Activated naive CD4-positive, alpha-beta T cell treated with anti-CD3 and anti-CD28 coated beads, Interleukin-2, amount 50 U/mL, for 72 hours (primary cell): ENCODE data around the gene LTBP3. TPM values are rescaled to one million over a fixed set of nuclear protein-coding genes. Genes with fewer than 3 reads are reported as not detected.
A peak's percentile ranks its signal among the peaks of the same experiment; 100 is the strongest.
"Not testable (repeated sequence)": the region's sequence is repeated elsewhere in the genome, so short reads cannot be mapped to it uniquely, and the experiment has no call there.

ENCODE experiments used
- ATAC-seq, 2 donors: fragments of 150-1000 bp; cut with Tn5 transposase; 2 replicates each; pipeline ENCODE4 v1.10.0; 2021; ENCODE audit warnings: mild to moderate bottlenecking in 2 of 2, moderate library complexity in 2 of 2
- DNase-seq, 2 donors: peaks; one replicate each; pipeline ENCODE4 v3.0.0; 2021 to 2022; ENCODE audit warnings: low spot score in 2 of 2
- H3K27ac Mint-ChIP-seq, 2 donors: one replicate each; pipeline ENCODE4 v1.8.0; 2022; ENCODE audit warnings: mild to moderate bottlenecking in 2 of 2, mixed read lengths in 2 of 2
- H3K36me3 Mint-ChIP-seq, 2 donors: one replicate each; pipeline ENCODE4 v1.8.0; 2022; ENCODE audit warnings: mixed read lengths in 2 of 2
- H3K9me3 Mint-ChIP-seq, 2 donors: one replicate each; pipeline ENCODE4 v1.8.0; 2022; ENCODE audit warnings: mixed read lengths in 2 of 2
- total RNA-seq, 2 donors: library from RNA; stranded (reverse); gene quantifications; one replicate each; pipeline ENCODE4 v1.2.3, GENCODE V29; 2022

The LTBP3 gene
- total RNA-seq, 2 donors from 2014 or later, result 66.6 to 90.4 TPM

DNA sequence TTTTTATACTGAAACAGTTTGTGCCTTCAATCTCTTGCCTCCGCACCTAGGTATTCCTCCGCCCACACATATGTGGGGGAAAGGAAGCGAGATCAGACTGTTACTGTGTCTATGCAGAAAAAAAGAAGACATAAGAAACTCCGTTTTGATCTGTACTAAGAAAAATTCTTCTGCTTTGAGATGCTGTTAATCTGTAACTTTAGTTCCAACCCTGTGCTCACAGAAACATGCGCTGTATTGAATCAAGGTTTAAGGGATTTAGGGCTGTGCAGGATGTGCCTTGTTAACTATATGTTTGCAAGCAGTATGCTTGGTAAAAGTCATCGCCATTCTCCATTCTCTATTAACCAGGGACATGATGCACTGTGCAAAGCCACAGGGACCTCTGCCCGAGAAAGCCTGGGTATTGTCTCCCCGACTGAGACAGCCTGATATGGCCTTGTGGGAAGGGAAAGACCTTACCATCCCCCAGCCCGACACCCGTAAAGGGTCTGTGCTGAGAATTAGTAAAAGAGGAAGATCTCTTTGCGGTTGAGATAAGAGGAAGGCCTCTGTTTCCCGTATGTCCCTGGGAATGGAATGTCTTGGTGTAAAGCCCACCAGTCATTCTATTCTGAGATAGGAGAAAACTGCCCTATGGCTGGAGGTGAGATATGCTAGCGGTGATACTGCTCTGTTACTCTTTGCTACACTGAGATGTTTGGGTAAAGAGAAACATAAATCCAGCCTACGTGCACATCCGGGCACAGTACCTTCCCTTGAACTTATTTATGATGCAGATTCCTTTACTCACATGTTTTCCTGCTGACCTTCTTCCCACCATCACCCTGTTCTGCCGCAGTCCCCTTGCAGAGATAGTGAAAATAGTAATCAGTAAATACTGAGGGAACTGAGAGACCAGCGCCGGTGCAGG lies 35.2 kb downstream of the LTBP3 start:
- peak; percentile 19 to 23 for ATAC-seq
- H3K27ac Mint-ChIP-seq, result peak overlapping the region; percentile 73 to 85

DNA sequence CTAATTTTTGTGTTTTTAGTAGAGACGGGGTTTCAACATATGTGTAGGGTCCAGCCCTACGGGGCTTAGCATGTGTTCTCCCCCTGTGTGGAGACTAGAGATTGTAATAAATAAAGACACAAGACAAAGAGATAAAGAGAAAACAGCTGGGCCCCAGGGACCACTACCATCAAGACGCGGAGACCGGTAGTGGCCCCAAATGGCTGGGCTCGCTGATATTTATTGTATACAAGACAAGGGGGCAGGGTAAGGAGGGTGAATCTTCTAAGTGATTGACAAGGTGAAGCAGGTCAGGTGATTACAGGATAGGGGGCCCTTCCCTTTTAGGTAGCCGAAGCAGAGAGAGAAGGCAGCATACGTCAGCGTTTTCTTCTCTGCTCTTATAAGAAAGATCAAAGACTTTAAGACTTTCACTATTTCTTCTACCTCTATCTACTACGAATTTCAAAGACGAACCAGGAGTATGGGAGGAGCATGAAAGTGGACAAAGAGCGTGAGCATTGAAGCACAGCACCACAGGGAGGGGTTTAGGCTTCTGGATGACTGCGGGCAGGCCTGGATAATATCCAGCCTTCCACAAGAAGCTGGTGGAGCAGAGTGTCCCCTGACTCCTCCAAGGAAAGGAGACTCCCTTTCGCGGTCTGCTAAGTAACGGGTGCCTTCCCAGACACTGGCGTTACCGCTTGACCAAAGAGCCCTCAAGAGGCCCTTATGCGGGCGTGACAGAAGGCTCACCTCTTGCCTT lies 36.2 kb downstream of the LTBP3 start:
- not testable (repeated sequence) for H3K36me3 Mint-ChIP-seq, ATAC-seq, DNase-seq, H3K9me3 Mint-ChIP-seq
- peak overlapping the region; percentile 69 to 77 for H3K27ac Mint-ChIP-seq

More for the DNA sequence above, 35.2 kb downstream of the LTBP3 start:
- not testable (repeated sequence) for DNase-seq, H3K9me3 Mint-ChIP-seq, H3K36me3 Mint-ChIP-seq

DNA sequence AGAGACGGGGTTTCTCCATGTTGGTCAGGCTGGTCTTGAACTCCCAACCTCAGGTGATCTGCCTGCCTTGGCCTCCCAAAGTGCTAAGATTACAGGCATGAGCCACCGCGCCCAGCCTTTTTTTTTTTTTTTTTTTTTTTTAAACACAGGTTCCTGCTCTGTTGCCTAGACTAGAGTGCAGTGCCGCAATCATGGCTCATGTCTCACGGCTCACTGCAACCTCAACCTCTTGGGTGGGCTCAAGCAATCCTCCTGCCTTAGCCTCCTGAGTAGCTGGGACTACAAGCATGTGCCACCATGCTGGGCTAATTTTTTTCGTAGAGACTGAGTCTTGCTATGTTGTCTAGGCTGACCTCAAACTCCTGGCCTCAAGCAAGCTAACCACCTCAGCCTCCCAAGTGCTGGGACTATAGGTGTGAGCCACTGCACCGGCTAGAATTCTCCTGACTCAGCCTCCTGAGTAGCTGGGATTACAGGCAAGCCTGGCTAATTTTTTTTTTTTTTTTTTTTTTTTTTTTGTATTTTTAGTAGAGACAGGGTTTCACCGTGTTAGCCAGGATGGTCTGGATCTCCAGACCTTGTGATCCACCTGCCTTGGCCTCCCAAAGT lies 39.1 kb downstream of the LTBP3 start:
- H3K27ac Mint-ChIP-seq, ATAC-seq, H3K36me3 Mint-ChIP-seq, DNase-seq, H3K9me3 Mint-ChIP-seq: not testable (repeated sequence)

DNA sequence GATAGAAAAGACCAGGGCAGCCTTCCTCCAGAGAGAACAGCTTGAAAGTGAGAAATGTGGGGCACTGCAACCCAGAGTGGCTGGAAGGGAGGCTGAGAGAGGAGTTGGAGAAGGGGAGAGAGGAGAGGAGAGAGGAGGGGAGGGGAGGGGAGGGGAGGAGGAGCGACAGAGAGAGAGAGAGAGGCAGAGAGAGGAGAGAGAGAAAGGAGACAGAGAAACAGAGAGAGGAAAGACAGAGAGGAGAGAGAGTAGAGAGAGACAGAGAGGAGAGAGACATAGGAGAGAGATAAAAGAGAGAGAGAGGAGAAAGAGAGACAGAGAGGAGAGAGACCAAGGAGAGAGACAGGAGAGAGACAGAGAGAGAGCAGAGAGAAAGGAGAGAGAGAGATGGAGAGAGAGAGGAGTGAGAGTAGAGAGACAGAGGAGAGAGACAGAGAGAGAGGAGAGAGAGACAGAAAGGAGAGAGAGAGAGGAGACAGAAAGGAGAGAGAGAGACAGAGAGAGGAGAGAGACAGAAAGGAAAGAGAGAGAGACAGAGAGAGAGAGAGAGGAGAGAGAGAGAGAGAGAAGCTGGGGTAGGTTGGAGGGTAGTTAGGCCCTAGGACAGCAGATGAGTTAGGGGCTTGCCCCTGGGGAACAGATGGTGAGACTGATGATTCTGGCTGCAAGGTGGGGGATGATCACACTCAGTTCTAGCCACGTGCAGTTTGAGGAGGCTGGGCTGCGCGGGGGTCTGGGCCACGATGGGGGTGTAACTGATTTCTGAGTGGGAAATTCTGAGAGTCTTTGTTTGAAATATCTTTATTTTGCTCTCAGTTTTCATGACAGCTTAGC lies 41.8 kb downstream of the LTBP3 start:
- peak in 1 of 2 donors; percentile 50 for ATAC-seq
- no peak for DNase-seq
- Mint-ChIP-seq H3K9me3 (no peaks in the 10 kb centered on the region), H3K36me3 (no peaks in the 10 kb centered on the region), H3K27ac (peak overlapping the region; percentile 25 to 55)

DNA sequence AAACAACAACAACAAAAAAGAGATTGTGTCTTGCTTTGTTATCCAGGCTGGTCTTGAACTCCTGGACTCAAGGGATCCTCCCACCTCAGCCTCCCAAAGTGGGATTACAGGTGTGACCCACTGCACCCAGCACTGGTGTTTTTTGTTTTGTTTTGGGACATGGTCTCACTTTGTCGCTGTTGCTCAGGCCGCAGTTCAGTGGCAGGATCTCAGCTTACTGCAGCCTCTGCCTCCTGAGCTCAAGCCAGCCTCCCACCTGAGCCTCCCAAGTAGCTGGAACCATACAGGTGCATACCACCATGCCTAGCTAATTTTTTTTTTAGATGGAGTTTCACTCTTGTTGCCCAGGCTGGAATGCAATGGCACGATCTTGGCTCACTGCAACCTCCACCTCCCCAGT lies 45.8 kb downstream of the LTBP3 start:
- ATAC-seq, H3K27ac Mint-ChIP-seq, H3K36me3 Mint-ChIP-seq, DNase-seq, H3K9me3 Mint-ChIP-seq: not testable (repeated sequence)

DNA sequence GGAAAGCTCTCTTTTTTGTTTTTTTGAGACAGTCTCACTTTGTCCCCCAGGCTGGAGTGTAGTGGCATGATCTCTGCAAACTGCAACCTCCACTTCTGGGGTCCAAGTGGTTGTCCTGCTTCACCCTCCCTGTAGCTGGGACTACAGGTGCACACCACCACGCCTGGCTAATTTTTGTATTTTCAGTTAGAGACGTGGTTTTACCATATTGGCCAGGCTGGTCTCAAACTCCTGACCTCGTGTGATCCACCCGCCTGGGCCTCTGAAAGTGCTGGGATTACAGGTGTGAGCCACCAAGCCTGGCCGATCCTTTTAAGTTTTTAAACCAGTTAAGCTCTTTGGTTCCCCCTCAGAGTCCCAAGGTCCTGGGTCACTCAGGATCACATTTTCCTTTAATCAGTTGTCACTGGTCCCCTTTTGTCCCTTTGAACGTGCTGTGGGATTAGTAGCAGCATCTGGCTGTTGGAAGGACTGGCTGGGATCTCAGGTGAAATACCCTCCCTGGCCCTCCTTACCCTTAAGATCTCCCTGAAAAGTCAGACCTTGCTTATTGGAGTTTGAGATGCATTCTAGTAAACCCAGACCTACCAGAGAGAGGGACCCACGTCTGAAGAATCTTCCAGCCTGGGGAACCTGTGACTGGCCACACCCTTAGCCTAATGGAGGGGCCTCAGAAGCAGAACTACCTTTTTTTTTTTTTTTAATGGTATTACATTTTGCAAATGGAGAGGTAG lies 51.2 kb downstream of the LTBP3 start:
- DNase-seq, result peak in 1 of 2 donors; percentile 74
- ATAC-seq, result peak; percentile 44 to 46
- no peak overlapping the region for H3K27ac Mint-ChIP-seq
- H3K36me3 Mint-ChIP-seq, result peaks cover 0 to 39% of the 10 kb centered on the region in 2 donors
- H3K9me3 Mint-ChIP-seq, result no peaks in the 10 kb centered on the region

DNA sequence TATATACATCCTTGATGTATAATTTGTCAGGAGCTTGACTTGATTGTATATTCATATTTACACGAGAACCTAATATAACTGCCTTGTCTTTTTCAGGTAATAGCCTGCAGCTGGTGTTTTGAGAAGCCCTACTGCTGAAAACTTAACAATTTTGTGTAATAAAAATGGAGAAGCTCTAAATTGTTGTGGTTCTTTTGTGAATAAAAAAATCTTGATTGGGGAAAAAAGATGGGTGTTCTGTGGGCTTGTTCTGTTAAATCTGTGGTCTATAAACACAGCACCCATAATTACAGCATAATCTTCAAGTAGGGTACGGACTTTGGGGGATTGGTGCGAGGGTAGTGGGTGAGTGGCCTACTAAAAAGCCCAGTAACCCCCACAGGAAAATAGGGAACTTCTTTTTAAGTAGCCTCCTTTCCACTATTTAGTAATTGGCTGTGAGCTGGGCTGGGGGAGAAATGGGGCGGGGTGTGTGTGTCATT lies 51.8 kb downstream of the LTBP3 start:
- peaks cover 0 to 39% of the 10 kb centered on the region in 2 donors for H3K36me3 Mint-ChIP-seq
- ATAC-seq, result no peak

DNA sequence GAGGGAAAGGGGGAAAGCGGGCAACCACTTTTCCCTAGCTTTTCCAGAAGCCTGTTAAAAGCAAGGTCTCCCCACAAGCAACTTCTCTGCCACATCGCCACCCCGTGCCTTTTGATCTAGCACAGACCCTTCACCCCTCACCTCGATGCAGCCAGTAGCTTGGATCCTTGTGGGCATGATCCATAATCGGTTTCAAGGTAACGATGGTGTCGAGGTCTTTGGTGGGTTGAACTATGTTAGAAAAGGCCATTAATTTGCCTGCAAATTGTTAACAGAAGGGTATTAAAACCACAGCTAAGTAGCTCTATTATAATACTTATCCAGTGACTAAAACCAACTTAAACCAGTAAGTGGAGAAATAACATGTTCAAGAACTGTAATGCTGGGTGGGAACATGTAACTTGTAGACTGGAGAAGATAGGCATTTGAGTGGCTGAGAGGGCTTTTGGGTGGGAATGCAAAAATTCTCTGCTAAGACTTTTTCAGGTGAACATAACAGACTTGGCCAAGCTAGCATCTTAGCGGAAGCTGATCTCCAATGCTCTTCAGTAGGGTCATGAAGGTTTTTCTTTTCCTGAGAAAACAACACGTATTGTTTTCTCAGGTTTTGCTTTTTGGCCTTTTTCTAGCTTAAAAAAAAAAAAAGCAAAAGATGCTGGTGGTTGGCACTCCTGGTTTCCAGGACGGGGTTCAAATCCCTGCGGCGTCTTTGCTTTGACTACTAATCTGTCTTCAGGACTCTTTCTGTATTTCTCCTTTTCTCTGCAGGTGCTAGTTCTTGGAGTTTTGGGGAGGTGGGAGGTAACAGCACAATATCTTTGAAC lies 52.5 kb downstream of the LTBP3 start:
- no peak for DNase-seq
- H3K27ac Mint-ChIP-seq, result no peak overlapping the region
- H3K9me3 Mint-ChIP-seq, result peaks cover 0 to 3% of the 10 kb centered on the region in 2 donors
- no peak for ATAC-seq
- H3K36me3 Mint-ChIP-seq, result peaks cover 0 to 39% of the 10 kb centered on the region in 2 donors

More for the DNA sequence above, 51.8 kb downstream of the LTBP3 start:
- Mint-ChIP-seq H3K27ac (no peak overlapping the region), H3K9me3 (no peaks in the 10 kb centered on the region)
- no peak for DNase-seq

DNA sequence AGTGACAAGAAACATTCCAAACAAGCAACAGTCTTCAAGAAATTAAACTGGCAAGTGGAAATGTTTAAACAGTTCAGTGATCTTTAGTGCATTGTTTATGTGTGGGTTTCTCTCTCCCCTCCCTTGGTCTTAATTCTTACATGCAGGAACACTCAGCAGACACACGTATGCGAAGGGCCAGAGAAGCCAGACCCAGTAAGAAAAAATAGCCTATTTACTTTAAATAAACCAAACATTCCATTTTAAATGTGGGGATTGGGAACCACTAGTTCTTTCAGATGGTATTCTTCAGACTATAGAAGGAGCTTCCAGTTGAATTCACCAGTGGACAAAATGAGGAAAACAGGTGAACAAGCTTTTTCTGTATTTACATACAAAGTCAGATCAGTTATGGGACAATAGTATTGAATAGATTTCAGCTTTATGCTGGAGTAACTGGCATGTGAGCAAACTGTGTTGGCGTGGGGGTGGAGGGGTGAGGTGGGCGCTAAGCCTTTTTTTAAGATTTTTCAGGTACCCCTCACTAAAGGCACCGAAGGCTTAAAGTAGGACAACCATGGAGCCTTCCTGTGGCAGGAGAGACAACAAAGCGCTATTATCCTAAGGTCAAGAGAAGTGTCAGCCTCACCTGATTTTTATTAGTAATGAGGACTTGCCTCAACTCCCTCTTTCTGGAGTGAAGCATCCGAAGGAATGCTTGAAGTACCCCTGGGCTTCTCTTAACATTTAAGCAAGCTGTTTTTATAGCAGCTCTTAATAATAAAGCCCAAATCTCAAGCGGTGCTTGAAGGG lies 53.3 kb downstream of the LTBP3 start:
- no peak overlapping the region for H3K27ac Mint-ChIP-seq
- ATAC-seq, result no peak
- H3K9me3 Mint-ChIP-seq, result peaks cover 0 to 3% of the 10 kb centered on the region in 2 donors
- H3K36me3 Mint-ChIP-seq, result peaks cover 0 to 39% of the 10 kb centered on the region in 2 donors
- DNase-seq, result no peak

DNA sequence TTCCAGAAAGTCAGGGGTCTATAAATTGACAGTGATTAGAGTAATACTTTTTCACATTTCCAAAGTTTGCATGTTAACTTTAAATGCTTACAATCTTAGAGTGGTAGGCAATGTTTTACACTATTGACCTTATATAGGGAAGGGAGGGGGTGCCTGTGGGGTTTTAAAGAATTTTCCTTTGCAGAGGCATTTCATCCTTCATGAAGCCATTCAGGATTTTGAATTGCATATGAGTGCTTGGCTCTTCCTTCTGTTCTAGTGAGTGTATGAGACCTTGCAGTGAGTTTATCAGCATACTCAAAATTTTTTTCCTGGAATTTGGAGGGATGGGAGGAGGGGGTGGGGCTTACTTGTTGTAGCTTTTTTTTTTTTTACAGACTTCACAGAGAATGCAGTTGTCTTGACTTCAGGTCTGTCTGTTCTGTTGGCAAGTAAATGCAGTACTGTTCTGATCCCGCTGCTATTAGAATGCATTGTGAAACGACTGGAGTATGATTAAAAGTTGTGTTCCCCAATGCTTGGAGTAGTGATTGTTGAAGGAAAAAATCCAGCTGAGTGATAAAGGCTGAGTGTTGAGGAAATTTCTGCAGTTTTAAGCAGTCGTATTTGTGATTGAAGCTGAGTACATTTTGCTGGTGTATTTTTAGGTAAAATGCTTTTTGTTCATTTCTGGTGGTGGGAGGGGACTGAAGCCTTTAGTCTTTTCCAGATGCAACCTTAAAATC lies 54.0 kb downstream of the LTBP3 start:
- H3K36me3 Mint-ChIP-seq, result peaks cover 0 to 39% of the 10 kb centered on the region in 2 donors
- H3K27ac Mint-ChIP-seq, result no peak overlapping the region
- DNase-seq, result no peak
- peaks cover 0 to 3% of the 10 kb centered on the region in 2 donors for H3K9me3 Mint-ChIP-seq
- no peak for ATAC-seq

DNA sequence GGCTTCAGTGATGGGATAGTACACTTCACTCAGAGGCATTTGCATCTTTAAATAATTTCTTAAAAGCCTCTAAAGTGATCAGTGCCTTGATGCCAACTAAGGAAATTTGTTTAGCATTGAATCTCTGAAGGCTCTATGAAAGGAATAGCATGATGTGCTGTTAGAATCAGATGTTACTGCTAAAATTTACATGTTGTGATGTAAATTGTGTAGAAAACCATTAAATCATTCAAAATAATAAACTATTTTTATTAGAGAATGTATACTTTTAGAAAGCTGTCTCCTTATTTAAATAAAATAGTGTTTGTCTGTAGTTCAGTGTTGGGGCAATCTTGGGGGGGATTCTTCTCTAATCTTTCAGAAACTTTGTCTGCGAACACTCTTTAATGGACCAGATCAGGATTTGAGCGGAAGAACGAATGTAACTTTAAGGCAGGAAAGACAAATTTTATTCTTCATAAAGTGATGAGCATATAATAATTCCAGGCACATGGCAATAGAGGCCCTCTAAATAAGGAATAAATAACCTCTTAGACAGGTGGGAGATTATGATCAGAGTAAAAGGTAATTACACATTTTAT lies 54.7 kb downstream of the LTBP3 start:
- no peak for DNase-seq
- H3K9me3 Mint-ChIP-seq, result peaks cover 0 to 3% of the 10 kb centered on the region in 2 donors

DNA sequence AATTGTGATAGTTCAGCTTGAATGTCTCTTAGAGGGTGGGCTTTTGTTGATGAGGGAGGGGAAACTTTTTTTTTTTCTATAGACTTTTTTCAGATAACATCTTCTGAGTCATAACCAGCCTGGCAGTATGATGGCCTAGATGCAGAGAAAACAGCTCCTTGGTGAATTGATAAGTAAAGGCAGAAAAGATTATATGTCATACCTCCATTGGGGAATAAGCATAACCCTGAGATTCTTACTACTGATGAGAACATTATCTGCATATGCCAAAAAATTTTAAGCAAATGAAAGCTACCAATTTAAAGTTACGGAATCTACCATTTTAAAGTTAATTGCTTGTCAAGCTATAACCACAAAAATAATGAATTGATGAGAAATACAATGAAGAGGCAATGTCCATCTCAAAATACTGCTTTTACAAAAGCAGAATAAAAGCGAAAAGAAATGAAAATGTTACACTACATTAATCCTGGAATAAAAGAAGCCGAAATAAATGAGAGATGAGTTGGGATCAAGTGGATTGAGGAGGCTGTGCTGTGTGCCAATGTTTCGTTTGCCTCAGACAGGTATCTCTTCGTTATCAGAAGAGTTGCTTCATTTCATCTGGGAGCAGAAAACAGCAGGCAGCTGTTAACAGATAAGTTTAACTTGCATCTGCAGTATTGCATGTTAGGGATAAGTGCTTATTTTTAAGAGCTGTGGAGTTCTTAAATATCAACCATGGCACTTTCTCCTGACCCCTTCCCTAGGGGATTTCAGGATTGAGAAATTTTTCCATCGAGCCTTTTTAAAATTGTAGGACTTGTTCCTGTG lies 55.4 kb downstream of the LTBP3 start:
- peaks cover 0 to 3% of the 10 kb centered on the region in 2 donors for H3K9me3 Mint-ChIP-seq
- DNase-seq, result no peak
- peaks cover 0 to 39% of the 10 kb centered on the region in 2 donors for H3K36me3 Mint-ChIP-seq
- ATAC-seq, result no peak
- H3K27ac Mint-ChIP-seq, result no peak overlapping the region

More for the DNA sequence above, 54.7 kb downstream of the LTBP3 start:
- Mint-ChIP-seq H3K36me3 (peaks cover 0 to 39% of the 10 kb centered on the region in 2 donors), H3K27ac (no peak overlapping the region)
- no peak for ATAC-seq

DNA sequence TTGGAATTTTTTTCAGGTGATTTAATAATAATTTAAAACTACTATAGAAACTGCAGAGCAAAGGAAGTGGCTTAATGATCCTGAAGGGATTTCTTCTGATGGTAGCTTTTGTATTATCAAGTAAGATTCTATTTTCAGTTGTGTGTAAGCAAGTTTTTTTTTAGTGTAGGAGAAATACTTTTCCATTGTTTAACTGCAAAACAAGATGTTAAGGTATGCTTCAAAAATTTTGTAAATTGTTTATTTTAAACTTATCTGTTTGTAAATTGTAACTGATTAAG lies 55.9 kb downstream of the LTBP3 start:
- DNase-seq (no peak), ATAC-seq (no peak)
- peaks cover 0 to 3% of the 10 kb centered on the region in 2 donors for H3K9me3 Mint-ChIP-seq
- no peak overlapping the region for H3K27ac Mint-ChIP-seq
- H3K36me3 Mint-ChIP-seq, result peaks cover 1 to 39% of the 10 kb centered on the region in 2 donors
